ENCODE results near the gene SYTL3.

Gene SYTL3

DNA sequence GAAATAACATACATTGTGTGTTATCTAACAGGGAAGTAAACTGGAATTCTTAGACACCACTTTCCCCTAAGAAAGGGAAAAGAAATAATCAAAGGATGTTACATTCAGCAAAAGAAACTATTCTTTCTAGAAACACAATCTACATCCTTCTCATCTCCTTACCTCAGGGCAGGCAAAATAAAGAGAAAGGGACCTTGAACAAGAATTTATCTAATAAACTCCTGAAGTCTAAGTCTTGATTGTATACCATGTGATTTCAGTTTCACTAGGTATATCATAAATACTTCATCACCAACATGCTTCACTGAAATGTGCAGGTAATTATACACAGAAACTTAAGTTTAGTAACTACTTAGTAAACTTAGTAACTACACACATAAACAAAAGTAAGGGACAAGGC lies 154.4 kb downstream of the SYTL3 start:
- DNase-seq = no peak

GRCh38 chr6:158805698-158806377 lies 156.0 kb downstream of the SYTL3 start:
- no peak for DNase-seq

- DNase-seq = no peak
Measured at GRCh38 chr6:158807515-158808441, 157.9 kb downstream of the SYTL3 start.

DNA sequence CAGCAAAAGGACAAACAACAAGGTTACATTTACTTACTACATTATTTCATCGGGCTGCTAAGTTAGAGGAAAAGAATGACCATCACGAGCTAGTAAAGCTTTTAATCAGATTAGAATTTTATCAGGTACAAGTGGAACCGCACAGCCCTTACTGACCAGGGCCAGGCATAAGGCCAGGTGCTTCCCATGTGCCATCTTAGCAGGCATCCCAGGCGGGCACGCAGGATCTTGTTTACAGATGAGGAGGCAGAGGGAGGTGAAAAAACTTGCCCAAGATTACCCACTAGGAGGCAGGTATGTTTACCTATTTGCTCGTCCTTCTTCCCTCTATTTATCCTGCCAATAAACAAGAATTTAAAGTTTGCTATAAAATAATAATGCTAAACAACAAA lies 158.6 kb downstream of the SYTL3 start:
- DNase-seq = no peak

DNA sequence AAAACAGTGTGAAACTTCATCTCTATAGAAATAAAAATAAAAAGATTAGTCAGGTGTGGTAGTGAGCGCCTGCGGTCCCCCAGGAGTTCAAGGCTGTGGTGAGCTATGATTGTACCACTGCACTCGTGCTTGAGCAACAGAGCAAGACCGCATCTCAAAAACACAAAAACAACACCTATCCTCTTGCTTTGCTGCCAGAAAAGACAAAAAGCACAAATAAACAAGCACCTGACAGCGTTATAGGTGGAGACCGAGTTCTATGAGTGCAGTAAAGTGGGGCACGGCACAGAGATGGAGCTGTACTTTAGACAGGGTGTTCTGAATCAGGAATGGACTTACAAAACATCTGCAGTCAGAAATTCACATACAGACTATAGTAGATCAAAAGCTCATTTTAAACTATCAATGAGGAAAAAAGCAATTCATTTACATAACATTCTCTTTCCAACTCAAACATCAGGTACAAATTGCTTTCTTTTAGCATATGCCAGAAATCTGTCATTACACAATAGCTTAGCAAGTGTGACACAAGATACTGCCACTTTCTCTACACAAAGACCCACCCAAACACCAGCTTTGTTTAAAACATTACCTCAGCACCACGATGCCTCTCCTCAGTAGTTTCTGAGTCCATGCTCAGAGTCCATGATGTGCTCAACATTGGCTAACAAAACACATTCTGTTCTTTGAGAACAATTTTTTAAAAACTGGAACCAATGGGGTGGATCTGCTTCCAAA lies 159.3 kb downstream of the SYTL3 start:
- no peak for DNase-seq

DNA sequence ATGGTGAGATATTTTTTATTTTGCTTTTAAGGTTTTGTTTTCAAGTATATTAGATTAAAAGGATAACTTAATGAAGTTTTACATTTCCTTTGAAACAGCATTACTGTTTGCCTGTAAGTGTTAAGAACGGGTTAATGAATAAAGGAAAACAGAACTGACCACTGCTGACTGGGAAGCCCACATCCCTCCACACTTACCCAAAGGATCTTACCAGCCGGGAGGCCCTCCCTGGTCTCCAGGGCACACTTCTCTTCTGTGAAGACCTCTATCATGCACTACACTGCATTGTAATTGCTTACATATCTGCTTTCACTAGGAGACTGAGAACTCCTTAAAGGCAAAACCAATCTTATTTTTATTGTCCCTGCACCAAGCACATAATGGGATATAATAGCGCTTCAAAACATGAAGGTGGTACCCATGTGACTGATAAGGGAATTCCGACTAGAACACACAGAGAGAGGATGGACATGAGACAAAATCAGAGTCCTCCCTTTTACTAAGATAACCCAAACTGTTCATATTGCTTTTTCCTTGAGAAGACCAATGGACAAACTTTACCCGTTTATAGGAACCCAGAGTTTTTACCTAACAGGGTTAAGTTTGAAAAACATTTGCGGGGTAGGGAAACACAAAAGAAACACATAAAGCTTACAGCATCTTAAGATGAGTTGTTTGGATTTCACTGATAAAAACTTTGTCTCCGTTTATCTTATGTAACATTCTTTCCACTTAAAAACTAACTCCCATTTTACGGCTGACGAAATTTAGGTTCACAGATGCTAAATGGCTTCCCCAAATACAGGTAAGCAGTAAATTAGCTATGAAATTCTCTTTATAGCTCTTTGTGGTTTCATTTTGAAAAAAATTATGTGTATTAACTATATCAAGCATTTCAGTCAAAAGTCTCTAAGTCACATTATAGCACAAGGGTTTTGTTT lies 160.6 kb downstream of the SYTL3 start:
- no peak for DNase-seq

GRCh38 chr6:158812611-158813010 lies 162.8 kb downstream of the SYTL3 start:
- no peak for DNase-seq

GRCh38 chr6:158813032-158813431 lies 163.2 kb downstream of the SYTL3 start:
- no peak for DNase-seq

Measured in NCI-H524 treated with DMSO at 0.1 percent for 48 hours (cell line).